Fibroblast of mammary gland (primary cell): ENCODE results near the gene KCNJ6.

Source experiments
- DNase-seq: peaks from one replicate; pipeline ENCODE4 v3.0.0-alpha.2; 2010; ENCODE audit warnings: low read depth
- H3K4me3 ChIP-seq: 2 replicates; pipeline ENCODE4 v1.5.1; 2011; ENCODE audit warnings: low read depth, mild to moderate bottlenecking, low read length, moderate library complexity; ENCODE audit not compliant: control insufficient read depth
- TF ChIP-seq, protein P1 (sequence below): conservative IDR thresholded peaks from 2 replicates; pipeline ENCODE4 v1.5.1; 2011; ENCODE audit warnings: low read depth, low read length, inconsistent platforms; ENCODE audit not compliant: control insufficient read depth, insufficient read depth

The KCNJ6 gene, protein sequence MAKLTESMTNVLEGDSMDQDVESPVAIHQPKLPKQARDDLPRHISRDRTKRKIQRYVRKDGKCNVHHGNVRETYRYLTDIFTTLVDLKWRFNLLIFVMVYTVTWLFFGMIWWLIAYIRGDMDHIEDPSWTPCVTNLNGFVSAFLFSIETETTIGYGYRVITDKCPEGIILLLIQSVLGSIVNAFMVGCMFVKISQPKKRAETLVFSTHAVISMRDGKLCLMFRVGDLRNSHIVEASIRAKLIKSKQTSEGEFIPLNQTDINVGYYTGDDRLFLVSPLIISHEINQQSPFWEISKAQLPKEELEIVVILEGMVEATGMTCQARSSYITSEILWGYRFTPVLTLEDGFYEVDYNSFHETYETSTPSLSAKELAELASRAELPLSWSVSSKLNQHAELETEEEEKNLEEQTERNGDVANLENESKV

GRCh38 chr21:37916310-37917051 lies at the start of gene KCNJ6:
KCNJ6 (minus strand) TSS chr21:37916457; CDS start chr21:37840682, 75,775 bp downstream.
- TF ChIP-seq, protein P1, sequence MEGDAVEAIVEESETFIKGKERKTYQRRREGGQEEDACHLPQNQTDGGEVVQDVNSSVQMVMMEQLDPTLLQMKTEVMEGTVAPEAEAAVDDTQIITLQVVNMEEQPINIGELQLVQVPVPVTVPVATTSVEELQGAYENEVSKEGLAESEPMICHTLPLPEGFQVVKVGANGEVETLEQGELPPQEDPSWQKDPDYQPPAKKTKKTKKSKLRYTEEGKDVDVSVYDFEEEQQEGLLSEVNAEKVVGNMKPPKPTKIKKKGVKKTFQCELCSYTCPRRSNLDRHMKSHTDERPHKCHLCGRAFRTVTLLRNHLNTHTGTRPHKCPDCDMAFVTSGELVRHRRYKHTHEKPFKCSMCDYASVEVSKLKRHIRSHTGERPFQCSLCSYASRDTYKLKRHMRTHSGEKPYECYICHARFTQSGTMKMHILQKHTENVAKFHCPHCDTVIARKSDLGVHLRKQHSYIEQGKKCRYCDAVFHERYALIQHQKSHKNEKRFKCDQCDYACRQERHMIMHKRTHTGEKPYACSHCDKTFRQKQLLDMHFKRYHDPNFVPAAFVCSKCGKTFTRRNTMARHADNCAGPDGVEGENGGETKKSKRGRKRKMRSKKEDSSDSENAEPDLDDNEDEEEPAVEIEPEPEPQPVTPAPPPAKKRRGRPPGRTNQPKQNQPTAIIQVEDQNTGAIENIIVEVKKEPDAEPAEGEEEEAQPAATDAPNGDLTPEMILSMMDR: peak; percentile 45
- peak; percentile 38 for DNase-seq
- H3K4me3 ChIP-seq: no peak within 1 kb of the TSS

GRCh38 chr21:37965088-37965805 lies 49.0 kb upstream of the KCNJ6 start:
- H3K4me3 ChIP-seq: no peak overlapping the region
- TF ChIP-seq, protein P1: no peak
- no peak for DNase-seq

DNA sequence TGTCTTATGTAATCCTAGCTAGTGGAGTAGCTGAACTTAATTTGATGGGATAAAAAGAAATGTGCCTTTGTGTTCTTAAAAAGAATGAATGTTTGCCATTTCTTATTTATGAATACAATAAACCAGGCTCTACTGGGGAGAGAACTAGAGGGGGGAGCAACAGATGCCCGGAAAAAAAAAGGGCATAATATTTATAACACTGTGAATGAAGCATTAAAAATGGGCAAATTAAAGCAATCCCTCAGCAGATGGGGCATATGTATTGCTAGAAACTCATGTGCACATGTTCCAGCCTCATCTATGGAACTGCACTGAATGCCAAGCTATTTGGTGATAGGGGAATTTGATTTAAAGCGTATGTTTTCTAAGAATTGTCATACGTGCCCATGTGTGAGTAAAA lies 42.3 kb upstream of the KCNJ6 start:
- H3K4me3 ChIP-seq: no peak overlapping the region

DNA sequence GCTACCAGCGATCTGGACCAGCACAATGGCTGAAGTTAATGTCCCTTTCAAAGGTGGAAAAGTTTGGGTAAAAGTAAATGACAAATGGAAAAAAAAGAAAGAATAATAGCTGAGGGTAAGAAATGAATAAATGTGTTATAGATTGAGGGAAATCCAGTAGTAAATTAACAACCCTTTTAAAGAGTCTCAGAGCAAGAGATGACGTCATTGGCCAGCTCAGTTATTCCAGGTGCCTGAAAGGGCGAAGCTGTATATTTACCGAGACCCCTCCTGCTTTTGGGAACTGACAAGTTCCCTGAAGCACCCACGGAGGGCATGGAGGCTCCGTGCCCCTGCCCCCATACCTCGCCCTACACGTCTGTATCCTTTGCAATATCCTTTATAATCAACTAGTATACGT lies 40.5 kb upstream of the KCNJ6 start:
- no peak for DNase-seq
- H3K4me3 ChIP-seq: no peak overlapping the region
- TF ChIP-seq, protein P1: no peak

More for the DNA sequence above, 42.3 kb upstream of the KCNJ6 start:
- TF ChIP-seq, protein P1: no peak
- DNase-seq: no peak

- H3K4me3 ChIP-seq: no peak overlapping the region
- TF ChIP-seq, protein P1: no peak
- no peak for DNase-seq
Observed at GRCh38 chr21:37945036-37945435, 28.8 kb upstream of the KCNJ6 start.

- no peak overlapping the region for H3K4me3 ChIP-seq
- no peak for DNase-seq
- TF ChIP-seq, protein P1: no peak
Observed at GRCh38 chr21:37944496-37944895, 28.2 kb upstream of the KCNJ6 start.
